GM23338 (cell line): Measurements from ENCODE around the gene SIPA1. TPM values are rescaled to one million over a fixed set of nuclear protein-coding genes. Genes with fewer than 3 reads are reported as not detected.

Experiments used
- ATAC-seq: fragments of 200-7000 bp; cut with Tn5 transposase; 3 replicates; pipeline ENCODE4 v1.9.1; 2020
- DNase-seq: peaks from one replicate; pipeline ENCODE4 v3.0.0-alpha.2; 2015; ENCODE audit warnings: low spot score
- H2AFZ ChIP-seq: fragments of 200-600 bp; sonication (generic); 2 replicates; pipeline ENCODE4 v1.8.0; 2016; ENCODE audit warnings: antibody characterized with exemption, mild to moderate bottlenecking, moderate library complexity
- H3F3A ChIP-seq: fragments of 200-600 bp; sonication (generic); replicated peaks from 2 replicates; pipeline ENCODE4 v1.8.0; 2017; ENCODE audit warnings: antibody characterized with exemption, mixed run types, low read depth
- H3K27ac ChIP-seq: fragments of 200-600 bp; sonication (generic); 2 replicates; pipeline ENCODE4 v1.6.1; 2016; ENCODE audit warnings: low read depth
- H3K27me3 ChIP-seq: fragments of 200-600 bp; sonication (generic); 2 replicates; pipeline ENCODE4 v1.8.0; 2016; ENCODE audit warnings: mild to moderate bottlenecking, mixed run types, moderate library complexity; ENCODE audit not compliant: insufficient read depth
- H3K36me3 ChIP-seq: fragments of 200-600 bp; sonication (generic); 2 replicates; pipeline ENCODE4 v1.8.0; 2016; ENCODE audit warnings: mild to moderate bottlenecking; ENCODE audit not compliant: insufficient read depth
- H3K4me1 ChIP-seq: fragments of 200-600 bp; sonication (generic); 2 replicates; pipeline ENCODE4 v1.8.0; 2016; ENCODE audit warnings: mild to moderate bottlenecking, moderate library complexity; ENCODE audit not compliant: insufficient read depth
- H3K4me2 ChIP-seq: fragments of 200-600 bp; sonication (generic); 2 replicates; pipeline ENCODE4 v1.7.1; 2017; ENCODE audit warnings: mixed run types
- H3K4me3 ChIP-seq: fragments of 200-600 bp; sonication (generic); 2 replicates; pipeline ENCODE4 v1.6.1; 2016; ENCODE audit warnings: mixed run types
- H3K79me2 ChIP-seq: fragments of 200-600 bp; sonication (generic); replicated peaks from 2 replicates; pipeline ENCODE4 v1.8.0; 2017; ENCODE audit warnings: mild to moderate bottlenecking; ENCODE audit not compliant: insufficient read depth
- H3K9me2 ChIP-seq: fragments of 200-600 bp; sonication (generic); 2 replicates; pipeline ENCODE4 v1.8.0; 2017; ENCODE audit not compliant: insufficient read depth
- H4K20me1 ChIP-seq: fragments of 200-600 bp; sonication (generic); replicated peaks from 2 replicates; pipeline ENCODE4 v1.8.0; 2017; ENCODE audit warnings: mild to moderate bottlenecking; ENCODE audit not compliant: insufficient read depth
- H3K27ac Mint-ChIP-seq: 2 replicates; pipeline ENCODE4 v1.8.0; 2020; ENCODE audit warnings: inconsistent platforms, mild to moderate bottlenecking, moderate library complexity, mixed read lengths
- H3K27me3 Mint-ChIP-seq: 3 replicates; pipeline ENCODE4 v1.8.0; 2022; ENCODE audit warnings: low read depth, mild to moderate bottlenecking, moderate library complexity, mixed read lengths, inconsistent platforms; ENCODE audit not compliant: insufficient read depth, poor library complexity
- H3K36me3 Mint-ChIP-seq: 3 replicates; pipeline ENCODE4 v1.8.0; 2021; ENCODE audit warnings: low read depth, mild to moderate bottlenecking, inconsistent platforms, moderate library complexity, mixed read lengths
- H3K4me1 Mint-ChIP-seq: 3 replicates; pipeline ENCODE4 v1.8.0; 2020; ENCODE audit warnings: mild to moderate bottlenecking, inconsistent platforms, mixed read lengths
- H3K4me3 Mint-ChIP-seq: 3 replicates; pipeline ENCODE4 v1.8.0; 2021; ENCODE audit warnings: moderate library complexity, mild to moderate bottlenecking, inconsistent platforms, mixed read lengths
- H3K9me3 Mint-ChIP-seq: 3 replicates; pipeline ENCODE4 v1.8.0; 2020; ENCODE audit warnings: moderate library complexity, mild to moderate bottlenecking, inconsistent platforms, mixed read lengths
- CREB1 ChIP-seq: fragments of 250-450 bp; sonication (Bioruptor Pico); IDR thresholded peaks from 2 replicates; pipeline ENCODE4 v1.5.0; 2020; ENCODE audit warnings: low read depth, mild to moderate bottlenecking, moderate library complexity
- CTCF ChIP-seq, 2 experiments: fragments of 200-600 bp in 1 of 2; sonication (generic) in 1 of 2; conservative IDR thresholded peaks; 2 replicates each; pipeline versions ENCODE4 v1.5.1 to v1.6.1; 2016 to 2017; ENCODE audit warnings: antibody characterized with exemption in 2 of 2, low read depth in 2 of 2, mild to moderate bottlenecking in 2 of 2, moderate library complexity in 1 of 2
- ETS1 ChIP-seq: IDR thresholded peaks from 2 replicates; pipeline ENCODE4 v1.6.1; 2016; ENCODE audit warnings: antibody characterized with exemption
- EZH2 ChIP-seq: fragments of 200-600 bp; sonication (generic); IDR thresholded peaks from one replicate; pipeline ENCODE4 v1.8.0; 2017; ENCODE audit warnings: antibody characterized with exemption, mild to moderate bottlenecking, low read depth; ENCODE audit not compliant: unreplicated experiment
- EZH2phosphoT487 ChIP-seq: fragments of 200-600 bp; sonication (generic); IDR thresholded peaks from one replicate; pipeline ENCODE4 v1.8.1; 2018; ENCODE audit warnings: antibody characterized with exemption; ENCODE audit not compliant: unreplicated experiment
- NANOG ChIP-seq: IDR thresholded peaks from 2 replicates; pipeline ENCODE4 v1.6.1; 2016; ENCODE audit warnings: antibody characterized with exemption, borderline replicate concordance
- REST ChIP-seq: IDR thresholded peaks from one replicate; pipeline ENCODE4 v1.6.1; 2018; ENCODE audit warnings: antibody characterized with exemption; ENCODE audit not compliant: unreplicated experiment
- STAT1 ChIP-seq: IDR thresholded peaks from one replicate; pipeline ENCODE4 v1.6.1; 2016; ENCODE audit warnings: antibody characterized with exemption; ENCODE audit not compliant: unreplicated experiment
- ZNF114 ChIP-seq: fragments of 250-450 bp; sonication (Bioruptor Pico); IDR thresholded peaks from 2 replicates; pipeline ENCODE4 v1.5.0; 2020; ENCODE audit warnings: mild to moderate bottlenecking, moderate library complexity
- ZNF462 ChIP-seq: fragments of 250-450 bp; sonication (Bioruptor Pico); IDR thresholded peaks from 2 replicates; pipeline ENCODE4 v1.5.0; 2020; ENCODE audit warnings: mild to moderate bottlenecking, moderate library complexity
- polyA plus RNA-seq: library from polyadenylated mRNA; unstranded; fragments of >200 nt; fragmentation: Nextera tagmentation; extraction: Ambion mirVana; gene quantifications from 2 replicates; pipeline ENCODE4 v1.2.1, GENCODE V29; 2016
- total RNA-seq: library from RNA; depleted of rRNA; stranded (reverse); fragments of >200 nt; shearing (Covaris generic); gene quantifications from 2 replicates; pipeline ENCODE4 v1.2.3, GENCODE V29; 2014

Gene SIPA1
- total and polyA plus RNA-seq, 2 experiments from 2014 or later: 50.1 to 54.6 TPM

- no peak for TF ChIP-seq REST
These were observed 42.8 kb upstream of the SIPA1 start (continued) for GRCh38 chr11:65595131-65595530.

GRCh38 chr11:65595543-65596281, 42.2 kb upstream of the SIPA1 start, which contains the start of gene KCNK7:
TSS of gene KCNK7 (minus strand) at chr11:65595800. CDS start at chr11:65595772, 28 bp downstream.
- Histone ChIP-seq H3K27ac (no peak within 1 kb of the TSS), H3K36me3 (no peaks in the 10 kb centered on the region; the same call in 1 of the 2 replicates), H3K4me1 (peaks cover 13% of the 10 kb centered on the region; the same call in 1 of the 2 replicates), H3F3A (peaks cover 22% of the 10 kb centered on the region; the same call in 1 of the 2 replicates), H3K27me3 (peaks cover 36% of the 10 kb centered on the region), H3K9me2 (no peaks in the 10 kb centered on the region), H3K4me3 (no peak within 1 kb of the TSS), H3K79me2 (no peaks in the 10 kb centered on the region), H3K4me2 (no peak within 1 kb of the TSS), H2AFZ (no peak within 1 kb of the TSS), H4K20me1 (no peaks in the 10 kb centered on the region; the same call in 1 of the 2 replicates)
- H3K4me1 Mint-ChIP-seq: peaks cover 10% of the 10 kb centered on the region
- H3K4me3 Mint-ChIP-seq: no peak within 1 kb of the TSS
- no peaks in the 10 kb centered on the region; the same call in 2 of the 3 replicates for H3K9me3 Mint-ChIP-seq
- DNase-seq: no peak
- peaks cover 7% of the 10 kb centered on the region; the same call in 2 of the 3 replicates for H3K36me3 Mint-ChIP-seq
- H3K27me3 Mint-ChIP-seq: peaks cover 32% of the 10 kb centered on the region
- no peak for ATAC-seq
- H3K27ac Mint-ChIP-seq: no peak within 1 kb of the TSS
- TF ChIP-seq NANOG: no peak
- TF ChIP-seq CREB1: no peak
- TF ChIP-seq EZH2: no peak
- no peak for TF ChIP-seq EZH2phosphoT487
- no peak for TF ChIP-seq ZNF114
- TF ChIP-seq STAT1: no peak
- TF ChIP-seq CTCF (conservative IDR thresholded peaks at IDR 0.05; ENCODE audit: low read depth in 2 of 2): no peak
- no peak for TF ChIP-seq ZNF462 (CRISPR knock-in tag)
- no peak for TF ChIP-seq ETS1
